IMR-90 (cell line): ENCODE data around the gene C7orf33.

Experiments used
- CEBPB ChIP-seq: IDR thresholded peaks from 2 replicates; pipeline ENCODE4 v1.6.1; 2012; ENCODE audit warnings: low read depth, low read length, improper control_type of control experiment
- CTCF ChIP-seq: conservative IDR thresholded peaks from 2 replicates; pipeline ENCODE4 v1.5.1; 2012; ENCODE audit warnings: mild to moderate bottlenecking, low read depth, low read length, improper control_type of control experiment

GRCh38 chr7:148567524-148567923, 23.0 kb upstream of the C7orf33 start:
- no peak for TF ChIP-seq CTCF
- no peak for TF ChIP-seq CEBPB
